CMK (cell line): ENCODE results near the gene NAA40.
A peak's percentile ranks its signal among the peaks of the same experiment; 100 is the strongest.

Source experiments
- DNase-seq: peaks from one replicate; pipeline ENCODE4 v3.0.0-alpha.2; 2010; ENCODE audit warnings: low read depth

NAA40 gene

GRCh38 chr11:63913866-63914830 is 24.7 kb upstream of the NAA40 start:
- DNase-seq: no peak

- no peak for DNase-seq
Observed at GRCh38 chr11:63914896-63915691, 23.7 kb upstream of the NAA40 start.

- no peak for DNase-seq
Observed at GRCh38 chr11:63915961-63916836, 22.6 kb upstream of the NAA40 start.

- peak; percentile 49 for DNase-seq
Observed at GRCh38 chr11:63916837-63917691, 21.7 kb upstream of the NAA40 start, which contains the start of gene RCOR2. RCOR2 (minus strand) TSS chr11:63917164; CDS start chr11:63916456, 708 bp downstream.

- peak; percentile 64 for DNase-seq
Observed at GRCh38 chr11:63917692-63918506, 20.9 kb upstream of the NAA40 start.

GRCh38 chr11:63918507-63919191 is 20.2 kb upstream of the NAA40 start:
- no peak for DNase-seq

GRCh38 chr11:63919267-63920125 is 19.3 kb upstream of the NAA40 start:
- DNase-seq: no peak

GRCh38 chr11:63920126-63920938 is 18.5 kb upstream of the NAA40 start:
- no peak for DNase-seq

- no peak for DNase-seq
Observed at GRCh38 chr11:63920939-63921417, 17.8 kb upstream of the NAA40 start.

GRCh38 chr11:63922673-63923192 is 16.1 kb upstream of the NAA40 start:
- DNase-seq: no peak

- no peak for DNase-seq
Observed at GRCh38 chr11:63923319-63923718, 15.5 kb upstream of the NAA40 start.

- no peak for DNase-seq
Observed at GRCh38 chr11:63929616-63930015, 9.2 kb upstream of the NAA40 start.

GRCh38 chr11:63931045-63931444 is 7.8 kb upstream of the NAA40 start:
- no peak for DNase-seq

GRCh38 chr11:63931876-63932275 is 6.9 kb upstream of the NAA40 start:
- no peak for DNase-seq

GRCh38 chr11:63933459-63933858 is 5.3 kb upstream of the NAA40 start:
- DNase-seq: no peak

GRCh38 chr11:63937713-63938478 is 906 bp upstream of the NAA40 start:
- no peak for DNase-seq
